Epithelial cell of esophagus (primary cell): Measurements from ENCODE around the gene ANKRD44.

Source experiments
- DNase-seq: peaks from one replicate; pipeline ENCODE4 v3.0.0; 2010; ENCODE audit warnings: low read depth
- H3K4me3 ChIP-seq: 2 replicates; pipeline ENCODE4 v1.5.1; 2011; ENCODE audit warnings: mild to moderate bottlenecking, low read length, control low read depth
- CTCF ChIP-seq: IDR thresholded peaks from 2 replicates; pipeline ENCODE4 v1.5.1; 2011; ENCODE audit warnings: low read depth, mild to moderate bottlenecking, low read length, control low read depth, inconsistent platforms; ENCODE audit not compliant: insufficient read depth; ENCODE audit errors: missing control alignments

ANKRD44 gene

GRCh38 chr2:197200051-197200761, 110.4 kb downstream of the ANKRD44 start:
- no peak for DNase-seq
- TF ChIP-seq CTCF, result no peak
- no peak overlapping the region for H3K4me3 ChIP-seq

- no peak for DNase-seq
- no peak overlapping the region for H3K4me3 ChIP-seq
- TF ChIP-seq CTCF, result no peak
Observed at GRCh38 chr2:197198890-197199289, 111.7 kb downstream of the ANKRD44 start.

GRCh38 chr2:197197895-197198311, 112.7 kb downstream of the ANKRD44 start:
- no peak for DNase-seq
- no peak overlapping the region for H3K4me3 ChIP-seq

GRCh38 chr2:197196541-197197180, 113.9 kb downstream of the ANKRD44 start:
- H3K4me3 ChIP-seq, result no peak overlapping the region
- TF ChIP-seq CTCF, result no peak
- peak; percentile 21 for DNase-seq

More at GRCh38 chr2:197197895-197198311, 112.7 kb downstream of the ANKRD44 start:
- TF ChIP-seq CTCF, result no peak

GRCh38 chr2:197195518-197195917, 115.1 kb downstream of the ANKRD44 start:
- TF ChIP-seq CTCF, result no peak
- DNase-seq, result no peak
- no peak overlapping the region for H3K4me3 ChIP-seq

- TF ChIP-seq CTCF, result no peak
- H3K4me3 ChIP-seq, result no peak overlapping the region
- DNase-seq, result no peak
Observed at GRCh38 chr2:197191940-197192322, 118.6 kb downstream of the ANKRD44 start.
